EH (cell line): Measurements from ENCODE around the gene ARHGEF17.

Experiments used
- DNase-seq: peaks from one replicate; pipeline ENCODE4 v3.0.0-alpha.2; 2015; ENCODE audit warnings: low read depth

ARHGEF17 gene

DNA sequence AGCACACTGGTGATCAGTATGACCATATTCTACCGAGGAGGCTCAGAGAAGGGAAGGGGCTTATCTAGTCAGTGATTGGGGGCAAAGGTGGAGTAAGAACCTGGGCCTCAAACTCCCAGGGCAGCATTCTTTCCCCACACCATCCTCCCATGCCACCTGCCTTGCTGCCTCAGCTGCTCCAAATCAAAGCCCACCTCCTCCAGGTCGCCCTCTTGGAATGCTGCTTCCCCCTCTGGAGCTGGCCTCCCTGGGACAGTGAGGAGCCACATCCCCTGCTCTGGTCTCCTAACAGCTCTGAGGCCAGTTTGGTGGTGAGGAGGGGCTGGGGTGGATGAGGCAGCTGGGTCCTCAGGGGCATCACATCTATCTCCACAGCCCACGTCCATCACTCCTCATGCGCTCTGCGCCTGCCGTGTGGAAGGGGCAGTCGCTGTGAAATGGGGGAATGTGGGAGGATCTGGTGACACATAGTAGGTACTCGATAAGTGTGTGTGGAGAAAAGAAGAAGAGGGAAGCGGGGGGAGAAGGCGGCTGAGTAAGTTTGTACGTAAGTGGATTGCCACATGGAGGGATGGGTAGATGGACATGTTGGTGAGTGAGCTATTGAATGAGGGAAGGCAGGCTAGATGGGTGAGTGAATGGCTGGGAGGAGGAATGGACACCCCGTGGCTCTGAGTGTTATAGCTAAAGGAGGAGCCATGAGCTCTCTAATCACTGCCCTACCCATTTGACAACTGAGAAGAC is 16.1 kb upstream of the ARHGEF17 start:
- DNase-seq: no peak

DNA sequence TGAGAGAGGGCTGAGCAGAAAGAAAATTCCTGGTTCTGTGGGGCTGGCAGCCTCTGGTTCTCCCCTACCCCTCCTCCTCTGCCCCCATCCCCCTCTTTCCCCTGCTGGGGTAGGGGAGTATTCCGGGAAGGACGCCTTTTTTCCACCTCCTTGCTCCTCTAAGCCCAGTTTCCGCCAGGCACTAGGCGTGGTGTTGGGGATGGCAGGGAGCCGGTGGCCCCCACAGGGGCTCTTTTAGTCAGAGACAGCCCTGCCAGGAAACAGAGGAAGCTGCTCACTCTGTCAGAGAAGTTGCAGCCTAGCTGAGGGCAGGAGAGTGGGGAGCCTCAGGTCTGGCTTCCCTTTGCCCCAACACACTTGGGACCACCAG is 15.6 kb upstream of the ARHGEF17 start:
- peak; percentile 40 for DNase-seq

GRCh38 chr11:73293356-73293936 is 14.6 kb upstream of the ARHGEF17 start:
- DNase-seq: no peak

GRCh38 chr11:73294604-73295003 is 13.5 kb upstream of the ARHGEF17 start:
- no peak for DNase-seq

DNA sequence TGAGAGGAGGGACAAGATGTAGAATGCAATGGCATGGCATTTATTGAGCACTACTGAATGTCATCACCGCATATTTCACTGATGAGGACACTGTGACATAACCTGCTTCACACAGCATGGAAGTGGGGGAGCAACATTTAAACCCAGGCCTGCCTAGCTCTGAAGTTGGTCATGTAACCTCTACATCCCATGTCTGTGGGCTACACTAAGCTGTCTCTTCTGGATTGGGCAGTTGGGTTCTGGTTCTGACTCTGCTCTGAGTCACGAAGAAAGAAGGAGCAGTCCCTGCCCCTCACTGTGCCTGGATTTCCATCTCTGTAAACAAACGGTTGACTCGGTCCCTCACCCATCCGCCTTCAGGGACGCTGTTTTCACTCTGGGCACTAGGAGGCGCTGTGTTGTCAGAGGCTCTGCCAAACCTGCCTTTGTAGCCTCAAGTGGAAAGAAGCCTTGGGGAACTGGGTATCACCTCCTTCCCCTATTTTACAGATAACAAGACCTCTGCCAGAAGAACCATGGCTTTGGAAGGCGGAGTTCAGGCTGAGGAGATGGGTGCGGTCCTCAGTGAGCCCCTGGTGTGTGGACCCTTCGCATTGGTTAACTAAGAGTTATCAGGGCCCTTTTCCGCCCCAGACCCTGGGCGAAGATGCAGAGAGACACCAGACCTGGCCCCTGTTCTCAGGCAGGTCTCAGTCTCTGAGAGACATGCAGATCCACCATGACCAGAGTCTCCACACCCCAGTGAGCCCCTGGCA is 12.7 kb upstream of the ARHGEF17 start:
- peak; percentile 92 for DNase-seq

- DNase-seq: no peak
Observed at GRCh38 chr11:73295996-73296318, 12.1 kb upstream of the ARHGEF17 start.

- no peak for DNase-seq
Observed at GRCh38 chr11:73296501-73297230, 11.4 kb upstream of the ARHGEF17 start.

- no peak for DNase-seq
Observed at GRCh38 chr11:73297231-73297590, 10.9 kb upstream of the ARHGEF17 start.

GRCh38 chr11:73297702-73298101 is 10.4 kb upstream of the ARHGEF17 start:
- no peak for DNase-seq

- no peak for DNase-seq
Observed at GRCh38 chr11:73298233-73298632, 9.8 kb upstream of the ARHGEF17 start.

DNA sequence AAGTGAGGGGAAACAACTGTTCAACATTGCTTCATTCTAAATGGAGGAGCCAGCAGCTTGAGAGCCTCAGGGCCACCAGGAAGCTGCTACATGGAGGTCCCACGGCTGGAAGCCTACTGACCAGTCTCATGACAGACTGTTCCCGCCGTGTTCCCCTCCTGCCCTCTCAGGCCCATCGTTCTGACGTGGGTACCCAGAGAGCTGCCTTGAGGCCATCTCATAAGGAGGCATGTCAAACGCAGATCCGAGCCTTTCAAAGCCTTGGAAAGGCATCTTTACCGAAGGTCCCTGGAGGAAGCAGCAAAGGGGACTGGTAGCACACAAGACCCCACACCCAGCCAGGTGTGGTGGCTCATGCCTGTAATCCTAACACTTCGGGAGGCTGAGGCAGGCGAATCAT is 8.3 kb upstream of the ARHGEF17 start:
- DNase-seq: no peak

GRCh38 chr11:73306069-73306841 is 1.8 kb upstream of the ARHGEF17 start:
- DNase-seq: no peak

- DNase-seq: no peak
Observed at GRCh38 chr11:73306977-73307322, 1.1 kb upstream of the ARHGEF17 start.

DNA sequence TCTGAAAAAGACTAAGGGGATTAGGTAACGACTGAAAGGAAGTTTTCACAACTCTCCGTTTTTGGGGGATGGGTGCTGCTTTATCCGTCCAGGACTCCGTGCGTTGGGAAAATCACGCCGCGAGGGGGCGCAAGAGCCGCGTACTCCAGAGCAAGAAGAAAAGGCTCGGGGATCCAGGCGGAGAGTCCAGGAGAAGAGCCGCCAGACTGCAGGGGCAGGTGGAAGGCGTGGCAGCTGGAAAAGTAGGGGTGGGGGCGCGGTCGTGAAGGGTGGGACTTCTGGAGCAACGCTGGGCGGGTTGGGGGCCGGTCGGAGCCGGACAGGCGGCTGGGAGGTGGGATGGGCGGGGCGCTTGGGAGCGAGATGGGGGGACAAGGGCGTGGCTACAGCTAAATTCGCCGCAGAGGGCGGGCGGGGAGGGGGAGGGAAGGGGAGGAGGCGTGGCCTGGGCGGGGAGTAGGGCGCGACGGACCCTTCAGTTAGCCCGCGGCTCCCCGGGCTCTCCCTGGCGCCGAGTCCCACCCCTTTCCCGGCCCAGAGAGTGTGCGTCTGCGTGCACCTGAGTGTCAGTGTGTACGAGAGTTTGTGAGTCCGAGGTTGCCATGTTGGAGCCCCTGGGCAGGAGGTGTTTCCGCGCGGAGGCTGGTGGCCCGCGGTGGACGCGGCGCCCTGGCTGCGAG is 613 bp upstream of the ARHGEF17 start:
- peak; percentile 98 for DNase-seq

- peak; percentile 99 for DNase-seq
Observed at GRCh38 chr11:73308961-73309919, 1.2 kb downstream of the ARHGEF17 start.

- DNase-seq: no peak
Observed at GRCh38 chr11:73310076-73310475, 2.0 kb downstream of the ARHGEF17 start.

DNA sequence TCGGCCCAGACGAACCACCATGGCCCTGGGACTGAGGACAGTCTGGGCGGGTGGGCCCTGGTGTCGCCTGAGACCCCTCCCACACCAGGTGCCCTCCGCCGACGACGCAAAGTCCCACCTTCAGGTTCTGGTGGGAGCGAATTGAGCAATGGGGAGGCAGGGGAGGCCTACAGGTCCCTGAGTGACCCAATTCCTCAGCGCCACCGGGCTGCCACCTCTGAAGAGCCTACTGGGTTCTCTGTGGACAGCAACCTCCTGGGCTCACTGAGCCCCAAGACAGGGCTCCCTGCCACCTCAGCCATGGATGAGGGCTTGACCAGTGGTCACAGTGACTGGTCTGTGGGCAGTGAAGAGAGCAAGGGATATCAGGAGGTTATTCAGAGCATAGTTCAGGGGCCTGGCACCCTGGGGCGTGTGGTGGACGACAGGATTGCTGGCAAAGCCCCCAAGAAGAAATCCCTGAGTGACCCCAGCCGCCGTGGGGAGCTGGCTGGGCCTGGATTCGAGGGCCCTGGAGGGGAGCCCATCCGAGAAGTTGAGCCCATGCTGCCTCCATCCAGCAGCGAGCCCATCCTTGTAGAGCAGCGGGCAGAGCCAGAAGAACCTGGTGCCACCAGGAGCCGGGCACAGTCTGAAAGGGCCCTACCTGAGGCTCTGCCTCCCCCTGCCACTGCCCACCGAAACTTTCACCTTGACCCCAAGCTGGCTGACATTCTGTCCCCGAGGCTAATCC is 2.8 kb downstream of the ARHGEF17 start:
- no peak for DNase-seq

GRCh38 chr11:73311394-73311869 is 3.4 kb downstream of the ARHGEF17 start:
- no peak for DNase-seq

- DNase-seq: no peak
Observed at GRCh38 chr11:73312036-73312435, 4.0 kb downstream of the ARHGEF17 start.
